Hematopoietic multipotent progenitor cell treated with erythropoietin and hydrocortisone succinate and interleukin-3 and kit ligand, for 15 days (in vitro differentiated cells): ENCODE results near the gene TOM1L1.
"Not testable (repeated sequence)": the region's sequence is repeated elsewhere in the genome, so short reads cannot be mapped to it uniquely, and the experiment has no call there.

Source experiments
- DNase-seq: peaks from one replicate; pipeline ENCODE4 v3.0.0-alpha.2; 2015; ENCODE audit warnings: low spot score

The TOM1L1 gene, protein sequence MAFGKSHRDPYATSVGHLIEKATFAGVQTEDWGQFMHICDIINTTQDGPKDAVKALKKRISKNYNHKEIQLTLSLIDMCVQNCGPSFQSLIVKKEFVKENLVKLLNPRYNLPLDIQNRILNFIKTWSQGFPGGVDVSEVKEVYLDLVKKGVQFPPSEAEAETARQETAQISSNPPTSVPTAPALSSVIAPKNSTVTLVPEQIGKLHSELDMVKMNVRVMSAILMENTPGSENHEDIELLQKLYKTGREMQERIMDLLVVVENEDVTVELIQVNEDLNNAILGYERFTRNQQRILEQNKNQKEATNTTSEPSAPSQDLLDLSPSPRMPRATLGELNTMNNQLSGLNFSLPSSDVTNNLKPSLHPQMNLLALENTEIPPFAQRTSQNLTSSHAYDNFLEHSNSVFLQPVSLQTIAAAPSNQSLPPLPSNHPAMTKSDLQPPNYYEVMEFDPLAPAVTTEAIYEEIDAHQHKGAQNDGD

DNA sequence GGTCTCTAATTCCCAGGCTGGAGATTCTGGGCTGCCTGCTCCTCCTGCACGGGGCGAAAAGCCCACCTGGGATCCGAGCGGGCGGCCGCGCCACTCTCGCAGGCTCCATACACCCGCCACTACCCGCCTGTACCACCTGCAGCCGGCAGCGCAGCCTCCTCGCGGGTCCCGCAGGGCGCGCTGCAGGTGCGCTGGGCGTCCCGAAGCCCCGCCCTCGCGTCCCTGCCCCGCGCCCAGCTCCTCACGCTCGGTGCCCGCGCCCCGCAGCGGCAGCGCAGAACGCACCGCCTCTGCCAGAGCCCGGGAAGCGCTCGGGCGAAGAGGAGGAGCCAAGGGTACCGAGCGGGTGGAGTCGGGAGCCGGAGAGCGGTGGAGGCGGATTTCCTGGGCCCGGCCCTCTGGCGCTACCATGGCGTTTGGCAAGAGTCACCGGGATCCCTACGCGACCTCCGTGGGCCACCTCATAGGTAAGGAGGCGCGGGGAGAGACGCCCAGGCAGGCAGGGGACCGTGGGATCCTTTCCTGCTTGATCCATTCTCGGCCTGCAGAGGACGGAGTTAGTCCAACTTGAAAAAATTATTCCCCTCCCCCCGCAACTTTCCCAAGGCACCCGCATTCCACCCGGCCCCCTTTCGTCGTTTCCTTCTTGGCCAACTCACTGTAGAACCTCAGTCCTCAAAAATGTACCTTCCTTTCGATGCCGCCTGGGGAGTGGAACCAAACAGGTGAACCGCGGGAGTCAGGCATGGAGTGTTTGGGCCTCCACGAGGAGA, at the start of gene TOM1L1:
Gene TOM1L1 (plus strand): TSS at position 396 of the 773 bp plus-strand sequence. CDS start 14 bp downstream, at position 410.
- DNase-seq: peak; percentile 26

- DNase-seq: no peak
These were observed 41.5 kb upstream of the TOM1L1 start for GRCh38 chr17:54859187-54859586.

DNA sequence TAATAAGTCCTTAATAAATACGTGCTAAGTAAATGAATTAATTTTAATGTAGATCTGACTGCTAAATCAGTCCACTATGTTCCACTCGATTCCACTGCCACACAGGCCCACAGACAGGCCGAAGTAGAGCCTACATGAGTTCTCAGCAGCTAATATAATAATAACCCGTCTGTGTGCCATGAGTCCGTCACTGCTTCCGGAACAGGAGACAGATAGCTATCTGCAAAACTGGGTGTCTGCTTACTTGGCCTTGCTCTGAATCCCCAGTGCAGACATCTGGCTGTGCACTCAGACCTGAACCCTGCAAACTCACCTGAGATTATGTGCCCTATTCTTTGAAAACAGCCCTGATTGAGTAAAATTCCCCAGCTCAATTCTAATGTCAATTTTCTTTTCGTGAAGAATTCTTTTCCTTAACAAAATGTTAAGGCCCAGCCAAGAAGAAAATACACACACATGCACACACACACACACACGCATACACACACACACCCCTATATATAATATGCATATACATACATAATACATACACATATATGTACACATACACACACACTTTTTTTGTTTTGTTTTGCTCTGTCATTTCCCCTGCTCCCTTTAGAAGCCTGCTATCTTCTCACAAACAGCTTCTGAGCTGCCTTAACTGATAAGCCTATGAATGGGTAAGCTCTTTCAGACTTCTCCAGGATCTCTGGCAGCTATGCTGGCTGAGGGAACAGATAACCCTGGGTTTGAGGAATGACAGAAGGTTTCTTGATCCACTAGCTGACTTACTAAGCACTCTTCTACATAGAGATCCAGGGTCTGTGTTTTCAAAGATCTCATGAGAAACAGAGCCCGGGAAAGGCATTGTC, 39.8 kb upstream of the TOM1L1 start:
- DNase-seq: peak; percentile 38

- DNase-seq: peak; percentile 23
These were observed 39.1 kb upstream of the TOM1L1 start for GRCh38 chr17:54861471-54861983.

DNA sequence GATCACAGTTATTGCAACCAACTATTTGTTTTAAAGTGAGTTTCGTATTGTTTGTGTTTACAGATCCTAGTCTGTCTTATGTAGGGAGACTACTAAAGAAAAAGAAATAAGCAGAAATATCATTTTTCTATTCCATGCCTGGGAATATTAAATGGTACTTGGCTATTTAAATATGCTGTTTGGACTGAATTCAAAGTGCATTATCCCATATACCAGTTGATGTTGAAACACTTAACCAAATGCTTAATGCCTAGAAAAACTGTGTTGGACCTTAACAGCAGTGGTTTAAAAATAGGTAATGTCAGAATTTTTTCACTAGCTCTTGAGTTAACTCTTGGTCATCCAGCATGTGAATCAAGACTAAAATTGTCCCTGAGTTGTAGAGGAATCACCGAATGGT, 37.5 kb upstream of the TOM1L1 start:
- no peak for DNase-seq

GRCh38 chr17:54864070-54864469, 36.6 kb upstream of the TOM1L1 start:
- no peak for DNase-seq

- no peak for DNase-seq
These were observed 35.9 kb upstream of the TOM1L1 start for GRCh38 chr17:54864636-54865356.

DNA sequence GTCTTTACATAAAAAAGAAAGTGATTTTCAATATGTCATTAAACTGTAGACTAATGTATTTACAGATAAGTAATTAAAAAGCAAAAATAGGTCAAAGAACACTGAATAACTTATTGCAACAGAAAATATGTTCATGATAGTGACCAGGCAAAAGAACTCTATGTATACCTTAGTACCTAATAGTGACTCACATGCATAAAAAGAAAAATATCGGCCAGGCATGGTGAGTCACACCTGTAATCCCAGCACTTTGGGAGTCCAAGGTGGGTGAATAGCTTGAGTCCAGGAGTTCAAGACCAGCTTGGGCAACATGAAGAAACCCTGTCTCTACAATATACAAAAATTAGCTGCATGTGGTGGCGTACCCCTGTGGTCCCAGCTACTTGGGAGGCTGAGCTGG, 33.0 kb upstream of the TOM1L1 start:
- DNase-seq: no peak

GRCh38 chr17:54870671-54871175, 29.9 kb upstream of the TOM1L1 start:
- DNase-seq: no peak

- not testable (repeated sequence) for DNase-seq
These were observed 24.7 kb upstream of the TOM1L1 start for GRCh38 chr17:54875906-54876305.

DNA sequence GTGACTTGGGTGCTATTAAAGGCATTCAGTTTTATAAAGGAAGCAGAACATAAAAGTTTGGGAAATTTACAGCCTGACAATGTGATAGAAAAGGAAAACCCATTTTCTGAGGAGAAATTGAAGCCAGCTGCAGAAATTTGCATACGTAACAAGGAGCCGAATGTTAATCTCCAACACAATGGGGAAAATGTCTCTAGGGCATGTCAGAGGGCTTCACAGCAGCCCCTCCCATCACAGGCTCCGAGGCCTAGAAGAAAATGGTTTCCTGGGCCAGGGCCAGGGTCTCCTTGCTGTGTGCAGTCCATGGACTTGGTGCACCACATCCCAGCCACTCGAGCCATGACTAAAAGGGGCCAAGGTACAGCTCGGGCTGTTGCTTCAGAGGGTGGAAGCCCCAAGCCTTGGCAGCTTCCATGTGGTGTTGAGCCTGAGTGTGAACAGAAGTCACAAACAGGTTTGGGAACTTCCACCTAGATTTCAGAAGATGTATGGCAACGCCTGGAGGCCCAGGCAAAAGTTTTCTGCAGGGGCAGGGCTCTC, 23.9 kb upstream of the TOM1L1 start:
- DNase-seq: no peak

GRCh38 chr17:54881255-54881972, 19.2 kb upstream of the TOM1L1 start:
- no peak for DNase-seq

- no peak for DNase-seq
These were observed 18.3 kb upstream of the TOM1L1 start for GRCh38 chr17:54882371-54882770.

GRCh38 chr17:54882950-54883349, 17.7 kb upstream of the TOM1L1 start:
- no peak for DNase-seq

DNA sequence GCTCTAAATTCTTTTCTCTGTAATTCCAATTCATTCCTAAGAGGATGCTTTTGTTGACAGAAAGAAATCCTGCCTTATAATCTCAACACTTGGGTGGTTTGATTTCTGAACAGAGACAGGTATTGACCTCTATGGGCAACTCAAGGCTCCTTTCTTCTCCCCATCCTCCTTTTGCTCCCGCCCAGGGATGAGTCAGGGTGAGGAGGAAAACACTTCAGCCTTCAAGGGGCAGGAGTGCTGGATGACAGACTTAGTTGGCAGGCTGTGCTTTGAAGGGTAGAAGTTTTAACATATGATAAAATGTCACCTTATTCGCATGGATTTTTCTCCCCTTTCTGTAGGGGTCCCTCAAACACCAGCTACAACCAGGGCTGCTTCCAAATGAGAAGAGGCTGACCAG, 16.7 kb upstream of the TOM1L1 start:
- no peak for DNase-seq

GRCh38 chr17:54887787-54888186, 12.9 kb upstream of the TOM1L1 start:
- DNase-seq: no peak

DNA sequence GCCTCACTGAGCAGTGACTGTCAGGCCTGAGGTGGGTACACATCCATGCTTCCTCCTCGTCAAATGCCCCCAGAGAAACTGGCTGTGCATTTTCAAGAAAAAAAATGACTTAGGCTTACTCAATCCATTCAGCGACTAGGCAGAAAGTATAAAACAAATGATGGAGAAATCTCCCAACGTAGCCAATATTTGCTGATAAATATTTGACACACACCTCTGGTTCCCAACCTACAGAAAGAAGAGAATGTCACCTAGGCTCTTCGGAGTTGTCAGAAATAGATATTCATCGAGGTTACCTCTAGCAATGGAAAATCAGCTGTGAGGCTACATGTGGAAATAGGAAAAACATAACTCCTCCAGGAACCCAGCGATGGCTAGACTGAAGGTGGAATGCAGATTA, 12.4 kb upstream of the TOM1L1 start:
- no peak for DNase-seq

GRCh38 chr17:54888981-54889380, 11.7 kb upstream of the TOM1L1 start:
- DNase-seq: no peak

DNA sequence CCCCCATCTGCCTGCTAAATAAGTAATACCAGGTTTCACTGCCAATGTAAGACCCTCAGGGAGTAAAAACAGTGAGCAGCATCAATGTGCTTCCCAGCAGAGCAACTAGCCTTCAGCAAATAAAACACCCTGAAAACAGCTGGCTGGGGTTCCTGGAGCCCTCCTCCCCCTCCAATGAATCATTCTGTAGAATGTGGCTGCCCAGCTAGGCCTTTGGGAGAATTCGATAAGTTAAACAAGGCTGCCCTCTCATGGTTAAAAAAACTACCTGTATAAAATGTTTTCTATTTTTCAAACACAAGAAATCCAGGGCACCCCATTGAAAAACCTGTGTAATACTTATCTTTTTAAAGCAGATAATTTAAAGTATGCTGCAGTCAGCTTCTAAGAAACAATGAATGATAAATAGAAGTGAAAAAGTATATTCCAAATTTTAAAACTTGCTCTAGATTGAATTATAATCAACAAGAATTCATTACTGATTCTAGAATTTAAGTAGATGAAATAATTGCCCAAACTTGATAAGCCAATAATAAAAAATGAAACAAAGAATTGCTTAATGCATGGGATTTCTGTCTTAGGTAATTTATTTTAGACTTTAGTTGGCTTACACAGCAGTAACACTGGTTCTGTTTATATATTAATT, 9.4 kb upstream of the TOM1L1 start:
- peak; percentile 20 for DNase-seq

GRCh38 chr17:54892360-54892759, 8.3 kb upstream of the TOM1L1 start:
- DNase-seq: no peak
